ENCODE results near the gene DCAF12.

- TF ChIP-seq, protein P1, sequence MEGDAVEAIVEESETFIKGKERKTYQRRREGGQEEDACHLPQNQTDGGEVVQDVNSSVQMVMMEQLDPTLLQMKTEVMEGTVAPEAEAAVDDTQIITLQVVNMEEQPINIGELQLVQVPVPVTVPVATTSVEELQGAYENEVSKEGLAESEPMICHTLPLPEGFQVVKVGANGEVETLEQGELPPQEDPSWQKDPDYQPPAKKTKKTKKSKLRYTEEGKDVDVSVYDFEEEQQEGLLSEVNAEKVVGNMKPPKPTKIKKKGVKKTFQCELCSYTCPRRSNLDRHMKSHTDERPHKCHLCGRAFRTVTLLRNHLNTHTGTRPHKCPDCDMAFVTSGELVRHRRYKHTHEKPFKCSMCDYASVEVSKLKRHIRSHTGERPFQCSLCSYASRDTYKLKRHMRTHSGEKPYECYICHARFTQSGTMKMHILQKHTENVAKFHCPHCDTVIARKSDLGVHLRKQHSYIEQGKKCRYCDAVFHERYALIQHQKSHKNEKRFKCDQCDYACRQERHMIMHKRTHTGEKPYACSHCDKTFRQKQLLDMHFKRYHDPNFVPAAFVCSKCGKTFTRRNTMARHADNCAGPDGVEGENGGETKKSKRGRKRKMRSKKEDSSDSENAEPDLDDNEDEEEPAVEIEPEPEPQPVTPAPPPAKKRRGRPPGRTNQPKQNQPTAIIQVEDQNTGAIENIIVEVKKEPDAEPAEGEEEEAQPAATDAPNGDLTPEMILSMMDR (IDR thresholded peaks at IDR 0.05), result no peak
- no peak for TF ChIP-seq FOSL2 (IDR thresholded peaks at IDR 0.05)
- peak; percentile 77 for TF ChIP-seq FOSL2 (CRISPR knock-in tag; IDR thresholded peaks at IDR 0.05)
- TF ChIP-seq CHD2 (IDR thresholded peaks at IDR 0.05; ENCODE audit: low read length, partially characterized antibody), result no peak
- TF ChIP-seq, protein P2, sequence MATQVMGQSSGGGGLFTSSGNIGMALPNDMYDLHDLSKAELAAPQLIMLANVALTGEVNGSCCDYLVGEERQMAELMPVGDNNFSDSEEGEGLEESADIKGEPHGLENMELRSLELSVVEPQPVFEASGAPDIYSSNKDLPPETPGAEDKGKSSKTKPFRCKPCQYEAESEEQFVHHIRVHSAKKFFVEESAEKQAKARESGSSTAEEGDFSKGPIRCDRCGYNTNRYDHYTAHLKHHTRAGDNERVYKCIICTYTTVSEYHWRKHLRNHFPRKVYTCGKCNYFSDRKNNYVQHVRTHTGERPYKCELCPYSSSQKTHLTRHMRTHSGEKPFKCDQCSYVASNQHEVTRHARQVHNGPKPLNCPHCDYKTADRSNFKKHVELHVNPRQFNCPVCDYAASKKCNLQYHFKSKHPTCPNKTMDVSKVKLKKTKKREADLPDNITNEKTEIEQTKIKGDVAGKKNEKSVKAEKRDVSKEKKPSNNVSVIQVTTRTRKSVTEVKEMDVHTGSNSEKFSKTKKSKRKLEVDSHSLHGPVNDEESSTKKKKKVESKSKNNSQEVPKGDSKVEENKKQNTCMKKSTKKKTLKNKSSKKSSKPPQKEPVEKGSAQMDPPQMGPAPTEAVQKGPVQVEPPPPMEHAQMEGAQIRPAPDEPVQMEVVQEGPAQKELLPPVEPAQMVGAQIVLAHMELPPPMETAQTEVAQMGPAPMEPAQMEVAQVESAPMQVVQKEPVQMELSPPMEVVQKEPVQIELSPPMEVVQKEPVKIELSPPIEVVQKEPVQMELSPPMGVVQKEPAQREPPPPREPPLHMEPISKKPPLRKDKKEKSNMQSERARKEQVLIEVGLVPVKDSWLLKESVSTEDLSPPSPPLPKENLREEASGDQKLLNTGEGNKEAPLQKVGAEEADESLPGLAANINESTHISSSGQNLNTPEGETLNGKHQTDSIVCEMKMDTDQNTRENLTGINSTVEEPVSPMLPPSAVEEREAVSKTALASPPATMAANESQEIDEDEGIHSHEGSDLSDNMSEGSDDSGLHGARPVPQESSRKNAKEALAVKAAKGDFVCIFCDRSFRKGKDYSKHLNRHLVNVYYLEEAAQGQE (IDR thresholded peaks at IDR 0.05), result no peak
- TF ChIP-seq POLR2A (IDR thresholded peaks at IDR 0.05; ENCODE audit: low read length), result no peak
- TF ChIP-seq KDM5A (IDR thresholded peaks at IDR 0.05), result no peak
- no peak for TF ChIP-seq ZC3H11A (IDR thresholded peaks at IDR 0.05)
- peak in 1 of 2 experiments; percentile 26; a peak in 1 of 5 replicates for TF ChIP-seq EP300 (IDR thresholded peaks at IDR 0.05)
- TF ChIP-seq SREBF2 (IDR thresholded peaks at IDR 0.05), result no peak
- TF ChIP-seq NR3C1 (IDR thresholded peaks at IDR 0.05), result no peak
- TF ChIP-seq EHMT2 (IDR thresholded peaks at IDR 0.05; ENCODE audit: low read depth), result no peak
- no peak for TF ChIP-seq ESRRA (IDR thresholded peaks at IDR 0.05; ENCODE audit: borderline replicate concordance, low read length)
- no peak for TF ChIP-seq POLR2AphosphoS2 (conservative IDR thresholded peaks at IDR 0.05; ENCODE audit: low read length)
These were observed 36.9 kb upstream of the DCAF12 start for GRCh38 chr9:34163434-34163833.
